PC-3 (cell line): Measurements from ENCODE around the gene R3HDM2. TPM values are rescaled to one million over a fixed set of nuclear protein-coding genes. Genes with fewer than 3 reads are reported as not detected.
A peak's percentile ranks its signal among the peaks of the same experiment; 100 is the strongest.

Experiments used
- ATAC-seq: fragments of 200-7000 bp; cut with Tn5 transposase; 2 replicates; pipeline ENCODE4 v1.9.1; 2020; ENCODE audit warnings: mild to moderate bottlenecking, moderate library complexity
- Bru-seq: library from RNA; stranded (reverse); fragments of 400-500 nt; gene quantifications from one replicate; lab custom pipeline; 2021; lab: Mats Ljungman, UMichigan
- BruChase-seq, 2 experiments: library from RNA; stranded (reverse); fragments of 400-500 nt; gene quantifications; one replicate each; lab custom pipeline; 2021; lab: Mats Ljungman, UMichigan
- BruUV-seq: library from RNA; stranded (reverse); fragments of 400-500 nt; replicated peaks from 2 replicates; lab custom pipeline; 2021; lab: Mats Ljungman, UMichigan
- CTCF ChIA-PET: fragments of 300-600 bp; sonication (Branson Sonifier 250); formaldehyde crosslinking; loops from one replicate; lab custom pipeline; 2022; ENCODE audit warnings: antibody characterized with exemption; lab: Charles Lee
- POLR2A ChIA-PET: fragments of 300-600 bp; sonication (Branson Sonifier 250); formaldehyde crosslinking; loops from one replicate; lab custom pipeline; 2022; ENCODE audit warnings: antibody characterized with exemption; ENCODE audit not compliant: unreplicated experiment; lab: Charles Lee
- DNase-seq: peaks from one replicate; pipeline ENCODE4 v3.0.0-alpha.2; 2015
- H2AFZ ChIP-seq: fragments of 300-600 bp; sonication (generic); 2 replicates; pipeline ENCODE4 v1.6.0; 2016; ENCODE audit warnings: antibody characterized with exemption, low read length
- H3F3A ChIP-seq: fragments of 300-600 bp; sonication (generic); one replicate; pipeline ENCODE4 v1.6.0; 2017; ENCODE audit warnings: antibody characterized with exemption, low read length, control low read depth, mild to moderate bottlenecking; ENCODE audit not compliant: unreplicated experiment
- H3K27ac ChIP-seq: fragments of 300-600 bp; sonication (generic); 2 replicates; pipeline ENCODE4 v1.5.1; 2016; ENCODE audit warnings: mild to moderate bottlenecking, low read length
- H3K27me3 ChIP-seq: fragments of 300-600 bp; sonication (generic); 2 replicates; pipeline ENCODE4 v1.6.1; 2016; ENCODE audit warnings: low read length, mixed read lengths
- H3K36me3 ChIP-seq: fragments of 300-600 bp; sonication (generic); 2 replicates; pipeline ENCODE4 v1.6.1; 2016; ENCODE audit warnings: low read depth, mixed run types, low read length, mixed read lengths
- H3K4me1 ChIP-seq: fragments of 300-600 bp; sonication (generic); 2 replicates; pipeline ENCODE4 v1.5.1; 2016; ENCODE audit warnings: low read length; ENCODE audit not compliant: insufficient read depth
- H3K4me2 ChIP-seq: fragments of 300-600 bp; sonication (generic); 2 replicates; pipeline ENCODE4 v1.6.0; 2016; ENCODE audit warnings: low read length
- H3K4me3 ChIP-seq: fragments of 300-600 bp; sonication (generic); 2 replicates; pipeline ENCODE4 v1.5.1; 2016; ENCODE audit warnings: mild to moderate bottlenecking, low read length, mixed read lengths
- H3K79me2 ChIP-seq: fragments of 300-600 bp; sonication (generic); 2 replicates; pipeline ENCODE4 v1.6.1; 2017; ENCODE audit warnings: low read length, mixed read lengths
- H3K9ac ChIP-seq: fragments of 300-600 bp; sonication (generic); 2 replicates; pipeline ENCODE4 v1.6.0; 2016; ENCODE audit warnings: mild to moderate bottlenecking, low read length
- H3K9me2 ChIP-seq: fragments of 300-600 bp; sonication (generic); replicated peaks from 2 replicates; pipeline ENCODE4 v1.6.1; 2016; ENCODE audit warnings: mixed run types, low read length, mixed read lengths
- H3K9me3 ChIP-seq: fragments of 300-600 bp; sonication (generic); 2 replicates; pipeline ENCODE4 v1.6.1; 2016; ENCODE audit warnings: low read length, mixed read lengths
- H4K20me1 ChIP-seq: fragments of 300-600 bp; sonication (generic); 2 replicates; pipeline ENCODE4 v1.6.1; 2016; ENCODE audit warnings: low read length, mixed read lengths
- EZH2 ChIP-seq: fragments of 300-600 bp; sonication (generic); IDR thresholded peaks from one replicate; pipeline ENCODE4 v1.6.1; 2017; ENCODE audit warnings: antibody characterized with exemption, mild to moderate bottlenecking, low read length; ENCODE audit not compliant: unreplicated experiment
- EZH2phosphoT487 ChIP-seq: fragments of 300-600 bp; sonication (generic); IDR thresholded peaks from 2 replicates; pipeline ENCODE4 v1.6.1; 2018; ENCODE audit warnings: mild to moderate bottlenecking, antibody characterized with exemption, low read length, borderline replicate concordance
- intact Hi-C: fragments of 100-400 bp; cut with micrococcal nuclease; formaldehyde crosslinking; loops from 2 replicates; pipeline ENCODE4 v1.9.0; 2023
- long read RNA-seq: library from polyadenylated mRNA; unstranded; transcript quantifications from one replicate; pipeline ENCODE4 v2.0.0, GENCODE V29; 2021; ENCODE audit not compliant: unreplicated experiment
- total RNA-seq: library from RNA; depleted of rRNA; stranded (reverse); fragments of >200 nt; gene quantifications from 2 replicates; pipeline ENCODE4 v1.2.3, GENCODE V29; 2014; rRNA removed
- TF ChIP-seq, protein P1 (sequence below): fragments of 300-600 bp; sonication (generic); conservative IDR thresholded peaks from 2 replicates; pipeline ENCODE4 v1.5.1; 2017; ENCODE audit warnings: antibody characterized with exemption, low read depth, mild to moderate bottlenecking, low read length

Gene R3HDM2
- 14.0 and 15.7 TPM in 2 replicates for total RNA-seq
- percentile 76 among the genes with signal in this experiment for Bru-seq, nascent RNA
- percentile 76 among the genes with signal in this experiment for BruChase-seq, experiment 1, labeled RNA remaining after a 6-hour chase
- BruChase-seq, experiment 2, labeled RNA remaining after a 2-hour chase: percentile 71 among the genes with signal in this experiment
- long read RNA-seq, full-length matches to known transcripts: 3 of 43 reads
- long read RNA-seq, partial matches to known transcripts: 16 of 43 reads
- long read RNA-seq, other reads (novel, unspliced or antisense): 24 of 43 reads

- ATAC-seq (peak; percentile 95), DNase-seq (peak; percentile 95)
- Histone ChIP-seq H3K4me2 (peak within 1 kb of the TSS; percentile 96), H3F3A (no peaks in the 10 kb centered on the region), H3K27me3 (no peaks in the 10 kb centered on the region), H3K9me3 (no peaks in the 10 kb centered on the region), H3K79me2 (peaks cover 19% of the 10 kb centered on the region), H3K4me1 (peaks cover 14% of the 10 kb centered on the region), H4K20me1 (no peaks in the 10 kb centered on the region), H3K9me2 (no peaks in the 10 kb centered on the region), H3K9ac (peak within 1 kb of the TSS; percentile 90), H3K4me3 (peak within 1 kb of the TSS; percentile 85), H3K36me3 (no peaks in the 10 kb centered on the region), H3K27ac (peak within 1 kb of the TSS; percentile 48), H2AFZ (peak within 1 kb of the TSS; percentile 85)
- ChIA-PET POLR2A (interaction anchor here (0.6 kb wide), 1 partner anchor 201 kb away, joined by 13 read pairs; the partner anchor contains the start of gene SHMT2), CTCF (no interaction called here)
- BruUV-seq: TSS peak; percentile 94
- intact Hi-C loops: no loop called here
- TF ChIP-seq, protein P1, sequence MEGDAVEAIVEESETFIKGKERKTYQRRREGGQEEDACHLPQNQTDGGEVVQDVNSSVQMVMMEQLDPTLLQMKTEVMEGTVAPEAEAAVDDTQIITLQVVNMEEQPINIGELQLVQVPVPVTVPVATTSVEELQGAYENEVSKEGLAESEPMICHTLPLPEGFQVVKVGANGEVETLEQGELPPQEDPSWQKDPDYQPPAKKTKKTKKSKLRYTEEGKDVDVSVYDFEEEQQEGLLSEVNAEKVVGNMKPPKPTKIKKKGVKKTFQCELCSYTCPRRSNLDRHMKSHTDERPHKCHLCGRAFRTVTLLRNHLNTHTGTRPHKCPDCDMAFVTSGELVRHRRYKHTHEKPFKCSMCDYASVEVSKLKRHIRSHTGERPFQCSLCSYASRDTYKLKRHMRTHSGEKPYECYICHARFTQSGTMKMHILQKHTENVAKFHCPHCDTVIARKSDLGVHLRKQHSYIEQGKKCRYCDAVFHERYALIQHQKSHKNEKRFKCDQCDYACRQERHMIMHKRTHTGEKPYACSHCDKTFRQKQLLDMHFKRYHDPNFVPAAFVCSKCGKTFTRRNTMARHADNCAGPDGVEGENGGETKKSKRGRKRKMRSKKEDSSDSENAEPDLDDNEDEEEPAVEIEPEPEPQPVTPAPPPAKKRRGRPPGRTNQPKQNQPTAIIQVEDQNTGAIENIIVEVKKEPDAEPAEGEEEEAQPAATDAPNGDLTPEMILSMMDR: no peak
- TF ChIP-seq EZH2phosphoT487: peak; percentile 42; the same call in 1 of the 2 replicates
These were observed at the start of gene R3HDM2 for GRCh38 chr12:57430931-57431566. R3HDM2 (minus strand) TSS chr12:57431043; CDS start chr12:57310428, 120,615 bp downstream.

- no peak within 1 kb of the TSS for H2AFZ ChIP-seq
These were observed 48.7 kb upstream of the R3HDM2 start, which contains the start of gene ARHGAP9 for GRCh38 chr12:57479376-57480115. ARHGAP9 (minus strand) TSS chr12:57479866; CDS start chr12:57479406, 460 bp downstream.

DNA sequence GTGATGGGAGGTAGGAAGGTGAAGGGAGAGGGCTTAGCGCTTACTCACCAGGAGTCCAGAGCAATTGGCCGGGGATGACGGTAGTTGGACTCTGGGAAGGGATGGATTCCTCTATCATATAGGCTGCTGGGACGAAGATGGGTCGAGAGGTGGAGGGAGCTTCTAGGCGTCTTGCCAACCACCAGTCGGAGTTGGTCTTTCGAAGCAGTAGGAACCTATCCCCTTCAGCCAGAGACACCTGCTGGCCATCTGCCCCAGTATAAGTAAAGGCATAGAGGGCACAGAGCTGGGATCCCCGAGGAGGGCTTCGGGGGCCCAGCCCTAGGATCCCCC, 48.2 kb upstream of the R3HDM2 start:
- ChIA-PET CTCF (no interaction called here), POLR2A (no interaction called here)
- no peaks in the 10 kb centered on the region for H3F3A ChIP-seq
- H3K79me2 ChIP-seq: no peaks in the 10 kb centered on the region
- no peak overlapping the region for H3K27ac ChIP-seq
- no peak overlapping the region for H2AFZ ChIP-seq
- H4K20me1 ChIP-seq: no peaks in the 10 kb centered on the region
- no peaks in the 10 kb centered on the region for H3K4me1 ChIP-seq
- H3K9me3 ChIP-seq: no peaks in the 10 kb centered on the region
- peaks cover 32% of the 10 kb centered on the region for H3K27me3 ChIP-seq
- no peaks in the 10 kb centered on the region for H3K36me3 ChIP-seq
- ATAC-seq (no peak), DNase-seq (no peak)
- no peak overlapping the region for H3K9ac ChIP-seq
- TF ChIP-seq, protein P1: no peak
- TF ChIP-seq EZH2 (no peak), EZH2phosphoT487 (no peak)
- no peaks in the 10 kb centered on the region for H3K9me2 ChIP-seq
- no peak overlapping the region for H3K4me3 ChIP-seq
- BruUV-seq: no TSS peak
- H3K4me2 ChIP-seq: no peak overlapping the region
- intact Hi-C loops: no loop called here

More at GRCh38 chr12:57479376-57480115, 48.7 kb upstream of the R3HDM2 start, which contains the start of gene ARHGAP9:
- H3K9me3 ChIP-seq: no peaks in the 10 kb centered on the region
- no peak within 1 kb of the TSS for H3K27ac ChIP-seq
- ChIA-PET POLR2A (no interaction called here), CTCF (no interaction called here)
- H3K9me2 ChIP-seq: no peaks in the 10 kb centered on the region
- H3K4me2 ChIP-seq: no peak within 1 kb of the TSS
- H3K27me3 ChIP-seq: peaks cover 26% of the 10 kb centered on the region
- DNase-seq (no peak), ATAC-seq (no peak)
- no peak within 1 kb of the TSS for H3K9ac ChIP-seq
- no peaks in the 10 kb centered on the region for H3K4me1 ChIP-seq
- no peaks in the 10 kb centered on the region for H4K20me1 ChIP-seq
- no TSS peak for BruUV-seq
- H3F3A ChIP-seq: no peaks in the 10 kb centered on the region
- H3K4me3 ChIP-seq: no peak within 1 kb of the TSS
- TF ChIP-seq EZH2 (no peak), EZH2phosphoT487 (no peak)
- no peaks in the 10 kb centered on the region for H3K79me2 ChIP-seq
- H3K36me3 ChIP-seq: no peaks in the 10 kb centered on the region
- intact Hi-C loops: no loop called here
